Dedifferentiated amniotic fluid mesenchymal stem cell (primary cell): ENCODE results near the gene MAPK8IP1.

Experiments
- DNase-seq: peaks from one replicate; pipeline ENCODE4 v3.0.0-alpha.2; 2016; ENCODE audit errors: extremely low spot score

MAPK8IP1 gene

DNA sequence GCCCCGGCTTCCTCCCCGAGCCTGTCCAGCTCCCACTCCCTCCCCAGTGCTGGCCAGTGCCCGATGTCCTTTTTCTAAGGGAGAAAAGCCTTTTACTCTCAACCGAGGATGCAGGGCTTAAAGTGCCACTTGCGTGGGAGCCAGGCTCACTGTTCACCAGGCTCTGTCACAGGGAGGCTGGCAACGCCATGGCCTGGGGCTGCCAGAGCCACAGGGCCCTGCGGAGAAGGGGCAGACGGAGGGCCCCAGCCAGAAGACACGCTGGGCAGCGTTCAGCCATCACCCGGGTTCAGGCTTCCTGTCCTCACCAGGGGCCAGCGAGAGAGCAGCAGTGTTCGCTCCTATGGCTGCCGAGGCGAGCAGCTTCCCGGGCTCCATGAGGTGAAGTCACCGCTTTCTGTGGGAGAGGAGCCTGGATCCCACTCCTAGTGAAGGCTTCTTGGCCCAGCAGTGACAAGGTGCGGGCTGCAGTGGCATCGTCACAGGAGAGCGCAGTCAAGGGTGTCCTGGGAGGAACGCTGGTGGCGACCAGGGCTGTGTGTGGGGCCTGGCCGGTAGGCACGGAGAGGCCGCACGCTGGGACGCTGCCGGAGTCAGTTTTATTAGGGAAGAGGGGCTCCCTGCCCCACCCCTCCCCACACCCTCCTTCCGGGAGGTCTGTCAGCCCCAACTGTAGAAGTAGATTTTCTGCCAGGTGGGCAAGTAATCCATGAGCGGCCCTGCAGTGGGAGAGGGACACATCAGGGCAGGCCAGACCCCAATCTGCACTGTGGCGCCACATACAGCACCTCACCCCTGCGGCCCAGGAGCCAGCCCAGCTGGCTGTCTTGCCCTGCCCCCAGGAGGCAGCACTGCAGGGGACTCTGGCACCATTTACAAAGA, 24.4 kb downstream of the MAPK8IP1 start:
- no peak for DNase-seq

DNA sequence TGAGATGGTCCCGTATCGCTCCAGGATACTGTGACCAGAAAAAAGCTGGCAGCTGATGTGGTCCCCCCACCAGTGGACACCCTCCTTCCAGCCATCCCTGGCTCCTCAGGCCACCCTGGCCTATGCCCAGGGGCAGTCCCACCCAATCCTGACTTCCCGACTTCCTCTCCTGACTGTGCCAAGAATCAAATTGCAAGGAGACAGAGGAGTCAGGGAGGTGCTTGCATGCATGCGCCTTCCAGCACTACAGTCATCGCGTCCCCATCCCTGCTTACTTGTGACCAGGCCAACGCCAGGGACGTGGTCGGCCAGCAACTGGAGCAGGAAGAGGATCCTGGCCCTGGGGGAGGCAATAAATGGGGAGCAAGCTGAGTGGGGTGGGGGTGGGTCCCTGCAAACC, 25.2 kb downstream of the MAPK8IP1 start:
- DNase-seq, result no peak

DNA sequence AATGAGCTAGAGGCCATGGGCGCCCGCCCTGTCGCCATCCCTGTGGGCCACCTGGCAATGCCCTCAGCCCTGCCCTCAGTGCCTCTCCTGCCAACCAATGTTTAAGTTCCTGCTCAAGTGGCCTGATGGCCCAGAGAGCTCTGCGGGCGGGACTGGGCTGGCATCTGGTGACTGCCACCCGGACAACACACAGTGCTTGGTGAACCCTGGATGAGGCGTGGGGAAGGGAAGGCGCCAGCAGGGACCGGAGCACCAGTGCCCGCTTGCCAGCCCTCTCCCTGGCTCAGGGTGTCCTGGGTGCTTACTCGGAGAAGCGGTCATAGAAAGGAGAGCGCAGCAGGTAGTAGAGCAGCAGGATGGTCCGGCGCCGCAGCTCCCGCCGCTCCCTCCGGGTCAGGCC, 28.1 kb downstream of the MAPK8IP1 start:
- no peak for DNase-seq

- no peak for DNase-seq
Measured at GRCh38 chr11:45913942-45914635, 28.6 kb downstream of the MAPK8IP1 start.

- no peak for DNase-seq
Measured at GRCh38 chr11:45915446-45915845, 30.0 kb downstream of the MAPK8IP1 start.

DNA sequence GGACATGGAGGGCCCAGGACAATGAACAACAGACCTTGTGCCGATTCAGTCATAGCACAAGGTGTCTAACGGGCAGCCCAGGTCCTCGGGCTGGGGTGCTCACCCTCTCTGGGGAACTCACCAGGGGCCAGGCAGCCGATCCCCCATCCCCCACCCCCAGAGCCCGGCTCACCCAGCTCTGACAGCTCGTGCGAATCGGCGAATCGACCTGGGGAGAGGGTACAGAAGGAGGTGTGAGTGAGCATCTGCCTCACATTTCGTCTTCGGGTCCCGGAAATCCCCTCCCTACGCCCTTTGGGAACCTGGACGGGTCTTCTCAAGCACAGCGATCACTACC, 31.8 kb downstream of the MAPK8IP1 start:
- DNase-seq, result no peak

DNA sequence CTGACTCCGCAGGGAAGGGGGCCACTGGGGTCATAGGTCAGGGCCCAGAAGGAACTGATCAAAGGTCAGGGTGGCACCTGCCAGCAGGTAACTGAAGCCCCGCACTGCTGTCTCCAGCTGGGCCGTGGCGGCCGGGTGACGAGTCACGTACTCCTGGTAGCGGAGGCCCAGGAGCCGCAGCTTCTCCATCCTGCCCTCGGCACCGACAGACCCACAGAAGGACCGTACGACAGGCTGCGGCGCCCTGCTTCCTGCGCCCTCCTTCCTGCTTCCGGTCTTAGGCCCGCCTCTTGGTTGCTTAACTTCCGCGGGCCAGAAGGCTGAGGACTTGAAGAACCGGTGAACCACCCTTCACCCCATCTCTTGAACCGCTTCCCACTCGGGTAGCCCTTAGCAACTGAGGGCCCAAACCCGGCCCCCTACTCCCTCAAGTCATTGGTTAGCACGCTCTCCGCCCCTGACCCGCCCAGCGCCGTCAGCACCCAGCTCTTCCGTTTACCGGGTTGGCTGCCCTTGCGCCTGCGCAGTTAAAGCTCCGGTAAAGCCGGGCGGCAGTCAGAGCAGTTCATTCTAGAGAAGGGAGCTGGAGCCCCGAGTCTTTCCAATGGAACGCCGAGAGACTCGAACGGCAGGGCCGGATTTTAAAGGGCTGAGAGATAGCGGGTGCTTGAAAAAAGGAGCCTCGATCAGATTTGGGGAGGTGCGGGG, 32.3 kb downstream of the MAPK8IP1 start, which contains the start of gene PEX16:
Gene PEX16 (minus strand): TSS at position 255 of the 708 bp plus-strand sequence. CDS start 66 bp downstream, at position 189.
- DNase-seq, result peak; percentile 100

DNA sequence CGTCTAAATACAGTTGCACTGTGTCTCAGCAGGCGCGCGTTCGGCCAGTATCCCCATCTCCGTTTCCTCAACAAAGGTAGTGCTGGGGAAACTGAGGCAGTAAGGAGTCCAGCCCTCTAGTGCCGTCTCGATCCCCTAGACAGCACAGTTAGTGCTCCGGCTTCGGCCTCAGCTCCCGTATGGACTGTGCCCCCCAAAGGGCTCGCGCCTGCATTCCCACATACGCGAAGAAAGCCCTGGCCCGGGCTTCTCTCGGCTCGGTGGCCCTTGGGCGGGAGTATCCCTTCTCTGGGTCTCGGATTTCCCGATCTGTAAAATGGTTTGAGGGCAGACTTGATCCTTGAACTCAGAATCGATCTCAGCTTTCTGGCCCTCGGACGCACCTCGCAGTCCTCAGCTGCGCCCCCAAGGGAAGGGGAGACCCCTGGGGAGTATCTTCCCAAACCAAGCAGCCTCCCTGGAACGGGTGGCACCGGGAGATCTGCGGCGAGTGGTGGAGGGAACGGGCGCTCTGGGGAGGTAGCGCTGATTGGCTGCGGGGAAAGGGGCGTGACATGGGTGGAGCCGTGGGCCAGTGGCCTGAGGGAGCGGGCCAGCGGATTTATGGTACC, 33.0 kb downstream of the MAPK8IP1 start:
- DNase-seq, result peak; percentile 70

GRCh38 chr11:45918962-45919675, 33.7 kb downstream of the MAPK8IP1 start:
- no peak for DNase-seq

DNA sequence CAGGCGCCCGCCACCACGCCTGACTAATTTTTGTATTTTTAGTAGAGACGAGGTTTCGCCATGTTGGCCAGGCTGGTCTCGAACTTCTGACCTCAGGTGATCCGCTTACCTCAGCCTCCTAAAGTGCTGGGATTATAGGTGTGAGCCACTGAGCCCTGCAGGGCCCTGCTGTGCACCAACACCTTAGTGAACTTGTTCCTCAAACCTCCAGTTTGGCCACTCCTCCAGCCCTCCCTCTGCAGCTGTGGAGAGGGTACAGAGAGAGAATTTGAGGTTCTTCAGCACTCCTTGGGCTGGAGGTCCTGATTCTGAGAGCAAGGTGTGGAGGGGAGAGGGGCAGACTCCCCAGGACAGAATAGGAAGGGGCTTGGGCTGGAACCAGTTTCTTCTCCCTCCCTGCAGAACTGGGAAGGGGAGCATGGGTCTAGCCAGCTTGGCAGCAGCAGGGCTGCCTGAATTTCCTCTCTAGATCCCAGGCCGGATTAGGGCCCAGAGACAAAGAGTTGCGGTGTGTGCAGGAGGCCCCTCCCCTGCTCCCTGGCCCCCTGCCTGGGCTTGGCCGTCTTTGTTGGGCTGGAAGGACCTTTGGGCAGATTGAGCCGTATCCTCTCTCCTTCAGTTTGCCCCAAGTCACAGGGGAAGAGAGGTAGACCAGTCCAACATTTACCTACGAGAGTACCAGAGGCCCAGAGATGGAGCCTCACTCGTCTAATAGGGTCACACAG, 34.5 kb downstream of the MAPK8IP1 start:
- DNase-seq, result no peak

DNA sequence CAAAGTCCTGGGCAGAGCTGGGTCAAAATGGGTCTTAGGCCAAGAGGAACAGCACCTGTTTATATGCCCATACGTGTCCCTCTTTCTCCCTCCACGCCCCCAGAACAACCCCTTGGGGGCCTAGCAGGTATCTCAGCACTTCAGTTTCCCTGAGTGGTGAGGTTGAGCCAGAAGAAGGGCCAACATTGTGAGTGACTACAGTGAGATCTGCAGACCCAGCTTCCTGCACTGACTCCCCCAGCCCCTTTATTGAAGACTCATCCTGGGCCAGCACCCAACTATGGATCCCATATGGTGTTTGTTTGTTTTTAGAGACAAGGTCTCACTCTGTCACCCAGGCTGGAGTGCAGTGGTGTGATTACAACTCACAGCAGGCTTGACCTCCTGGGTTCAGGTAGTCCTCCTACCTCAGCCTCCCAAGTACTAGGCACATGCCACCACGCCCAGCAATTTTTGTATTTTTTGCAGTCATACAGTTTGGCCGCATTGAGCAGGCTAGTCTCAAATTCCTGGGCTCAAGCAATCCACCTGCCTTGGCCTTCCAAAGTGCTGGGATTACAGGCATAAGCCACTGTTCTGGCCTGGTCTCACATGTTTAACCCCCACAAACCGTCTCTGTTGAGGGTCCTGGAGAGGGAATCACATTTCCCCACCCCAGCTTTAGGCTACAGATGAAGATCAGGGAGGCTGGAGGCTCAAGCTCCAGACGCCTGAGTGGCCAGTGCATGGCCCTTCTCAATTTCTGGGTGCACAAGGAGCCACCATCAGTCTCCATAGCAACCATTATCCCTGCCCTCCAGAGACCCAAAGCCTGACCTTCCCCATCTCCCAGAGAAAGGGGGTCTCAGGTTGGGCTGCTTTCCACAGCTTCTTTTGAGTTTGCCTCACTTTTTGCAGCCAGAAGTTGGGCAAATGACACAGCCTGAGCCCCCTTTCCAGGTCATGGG, 35.4 kb downstream of the MAPK8IP1 start:
- no peak for DNase-seq

DNA sequence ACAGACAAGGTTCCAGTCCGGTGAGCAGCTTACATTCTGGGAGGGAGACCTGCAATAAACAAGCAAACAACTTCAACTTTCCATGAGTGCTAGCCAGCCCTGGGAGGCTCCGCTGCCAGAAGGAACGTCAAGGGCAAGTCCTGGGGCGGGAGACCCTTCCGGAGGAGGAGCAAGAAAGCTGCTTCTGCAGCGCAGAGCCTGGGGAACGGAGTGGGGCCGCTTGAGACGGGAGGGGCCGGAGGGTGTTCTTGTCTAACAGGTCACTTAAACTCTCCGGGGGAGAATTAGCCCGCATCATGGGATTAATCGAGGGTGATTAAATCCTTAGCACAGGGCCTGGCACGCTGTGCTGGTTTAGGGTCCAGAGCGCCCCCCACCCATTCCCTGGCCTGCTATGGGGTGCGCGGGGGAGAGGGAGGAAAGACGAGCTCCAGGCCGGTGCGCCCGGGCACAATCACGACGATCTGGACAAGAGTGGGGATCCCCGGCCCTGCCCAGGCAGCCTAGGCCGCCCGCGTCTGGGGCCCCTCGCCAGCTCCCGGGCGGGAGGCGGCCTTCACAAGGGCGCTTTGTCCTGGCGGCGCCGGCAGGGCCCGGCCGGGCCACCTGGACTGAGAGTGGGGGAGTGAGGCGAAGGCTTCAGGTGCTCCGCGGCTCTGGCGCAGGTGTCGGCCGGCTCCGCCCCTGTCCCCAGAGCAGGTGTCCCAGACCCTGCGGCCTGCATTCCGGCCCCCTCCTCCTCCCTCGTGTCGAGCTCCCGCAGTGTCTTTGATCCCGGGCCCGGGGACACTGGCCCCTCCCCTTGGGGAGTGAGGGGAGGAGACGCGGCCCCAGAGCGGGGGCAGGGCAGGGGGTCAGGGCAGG, 36.3 kb downstream of the MAPK8IP1 start:
- DNase-seq, result no peak

DNA sequence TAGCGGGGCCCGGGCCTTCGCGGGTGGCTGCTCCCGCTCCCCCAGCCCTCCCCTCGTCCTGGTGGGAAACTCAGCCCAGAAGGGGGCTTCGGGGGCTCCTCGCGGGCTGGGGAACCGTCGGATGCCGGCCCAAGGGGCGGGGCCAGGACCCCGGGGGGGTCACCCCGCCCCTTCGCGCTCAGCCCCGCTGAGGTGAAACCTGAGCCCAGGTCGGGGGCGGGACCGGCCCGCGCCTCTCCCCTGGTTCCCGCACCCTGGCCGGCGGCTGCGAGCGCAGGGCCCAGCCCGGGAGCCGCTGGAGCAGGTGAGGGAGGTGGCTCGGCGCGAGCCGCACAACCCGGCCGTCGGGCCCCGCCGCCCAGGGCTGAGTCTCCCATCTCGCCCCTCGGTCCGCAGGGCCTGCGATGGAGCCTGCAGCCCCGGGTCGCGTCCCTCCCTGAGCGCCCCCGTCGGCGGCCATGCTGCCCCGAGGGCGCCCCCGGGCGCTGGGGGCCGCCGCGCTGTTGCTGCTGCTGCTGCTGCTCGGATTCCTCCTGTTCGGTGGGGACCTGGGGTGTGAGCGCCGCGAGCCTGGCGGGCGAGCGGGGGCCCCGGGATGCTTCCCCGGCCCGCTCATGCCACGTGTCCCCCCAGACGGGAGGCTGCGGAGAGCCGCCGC, 37.1 kb downstream of the MAPK8IP1 start, which contains the start of gene LARGE2:
Gene LARGE2 (plus strand): TSS at position 232 of the 658 bp plus-strand sequence. CDS start 227 bp downstream, at position 459.
- no peak for DNase-seq

GRCh38 chr11:45924036-45924915, 38.8 kb downstream of the MAPK8IP1 start:
- no peak for DNase-seq

GRCh38 chr11:45924927-45925326, 39.5 kb downstream of the MAPK8IP1 start:
- no peak for DNase-seq

- no peak for DNase-seq
Measured at GRCh38 chr11:45925550-45925949, 40.1 kb downstream of the MAPK8IP1 start.

GRCh38 chr11:45926001-45926401, 40.5 kb downstream of the MAPK8IP1 start:
- DNase-seq, result no peak
